ENCODE results near the gene OXSM.

The OXSM gene

DNA sequence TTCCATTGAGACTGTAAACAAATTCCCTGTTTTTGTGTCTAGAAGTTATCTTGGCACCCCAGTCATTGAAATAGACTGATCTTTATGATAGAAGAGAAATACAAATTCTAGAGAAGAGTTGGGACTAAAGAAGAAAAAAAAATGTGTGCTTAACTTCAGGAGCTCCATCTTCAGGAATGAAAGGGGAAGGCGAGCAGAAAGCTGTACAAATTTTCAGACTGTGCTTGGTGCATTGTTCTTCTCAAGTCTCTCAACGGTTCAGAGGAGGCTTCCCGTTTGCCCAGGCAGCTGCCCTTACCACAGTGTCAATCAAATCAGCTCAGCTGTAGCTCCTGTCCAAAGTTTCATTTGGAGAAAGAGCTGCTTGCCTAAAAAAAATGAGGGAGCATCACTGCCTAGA is 41.7 kb downstream of the OXSM start:
- no peak for FAIRE-seq
- no peak for DNase-seq (ENCODE audit: insufficient read length, low spot score)
- TF ChIP-seq, protein P1, sequence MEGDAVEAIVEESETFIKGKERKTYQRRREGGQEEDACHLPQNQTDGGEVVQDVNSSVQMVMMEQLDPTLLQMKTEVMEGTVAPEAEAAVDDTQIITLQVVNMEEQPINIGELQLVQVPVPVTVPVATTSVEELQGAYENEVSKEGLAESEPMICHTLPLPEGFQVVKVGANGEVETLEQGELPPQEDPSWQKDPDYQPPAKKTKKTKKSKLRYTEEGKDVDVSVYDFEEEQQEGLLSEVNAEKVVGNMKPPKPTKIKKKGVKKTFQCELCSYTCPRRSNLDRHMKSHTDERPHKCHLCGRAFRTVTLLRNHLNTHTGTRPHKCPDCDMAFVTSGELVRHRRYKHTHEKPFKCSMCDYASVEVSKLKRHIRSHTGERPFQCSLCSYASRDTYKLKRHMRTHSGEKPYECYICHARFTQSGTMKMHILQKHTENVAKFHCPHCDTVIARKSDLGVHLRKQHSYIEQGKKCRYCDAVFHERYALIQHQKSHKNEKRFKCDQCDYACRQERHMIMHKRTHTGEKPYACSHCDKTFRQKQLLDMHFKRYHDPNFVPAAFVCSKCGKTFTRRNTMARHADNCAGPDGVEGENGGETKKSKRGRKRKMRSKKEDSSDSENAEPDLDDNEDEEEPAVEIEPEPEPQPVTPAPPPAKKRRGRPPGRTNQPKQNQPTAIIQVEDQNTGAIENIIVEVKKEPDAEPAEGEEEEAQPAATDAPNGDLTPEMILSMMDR (IDR thresholded peaks at IDR 0.05; ENCODE audit: insufficient read depth, missing control alignments) = peak; percentile 33

DNA sequence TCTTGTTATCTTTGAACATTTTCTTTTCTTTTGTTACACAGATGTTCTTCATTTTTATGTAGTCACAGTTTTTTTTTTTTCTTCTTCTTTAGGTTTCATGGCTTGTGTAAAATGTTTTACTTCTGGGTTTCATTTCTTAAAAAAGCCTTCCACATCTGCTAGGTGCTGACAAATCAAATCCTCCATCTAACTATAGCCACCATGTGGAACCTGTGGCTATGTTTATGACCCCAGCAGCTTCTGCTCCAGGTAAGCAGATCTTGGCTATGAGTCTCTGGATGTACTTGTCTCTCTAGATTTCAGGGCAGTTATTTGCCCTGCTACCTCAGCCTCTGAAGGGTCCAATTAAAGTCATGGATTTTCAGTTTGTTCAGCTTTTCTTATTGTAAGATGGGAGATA is 44.5 kb downstream of the OXSM start:
- FAIRE-seq (no peak), DNase-seq (ENCODE audit: insufficient read length, low spot score) (no peak)
- TF ChIP-seq, protein P1 (IDR thresholded peaks at IDR 0.05; ENCODE audit: insufficient read depth, missing control alignments) = no peak

DNA sequence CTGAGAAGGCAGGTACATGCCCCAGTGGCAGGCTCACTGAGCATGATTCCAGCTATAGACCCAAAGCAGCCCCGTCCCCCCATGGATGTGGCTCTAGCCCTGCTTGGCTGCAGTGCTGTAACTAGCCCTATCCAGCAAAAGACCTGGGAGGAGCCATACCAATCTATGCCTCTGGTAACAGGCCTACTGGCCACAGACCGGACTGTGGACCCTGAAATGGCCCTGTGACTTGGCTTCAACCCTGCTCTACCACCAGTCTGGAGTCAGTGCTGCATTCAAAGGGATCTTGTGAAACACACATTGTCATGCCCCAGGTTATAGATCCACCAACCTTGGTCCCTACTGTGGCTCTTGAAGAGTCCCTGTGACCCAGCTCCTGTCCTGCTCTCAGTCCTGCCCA is 46.7 kb downstream of the OXSM start:
- TF ChIP-seq, protein P1 (IDR thresholded peaks at IDR 0.05; ENCODE audit: insufficient read depth, missing control alignments) = no peak
- no peak for DNase-seq (ENCODE audit: insufficient read length, low spot score)
- no peak for FAIRE-seq

DNA sequence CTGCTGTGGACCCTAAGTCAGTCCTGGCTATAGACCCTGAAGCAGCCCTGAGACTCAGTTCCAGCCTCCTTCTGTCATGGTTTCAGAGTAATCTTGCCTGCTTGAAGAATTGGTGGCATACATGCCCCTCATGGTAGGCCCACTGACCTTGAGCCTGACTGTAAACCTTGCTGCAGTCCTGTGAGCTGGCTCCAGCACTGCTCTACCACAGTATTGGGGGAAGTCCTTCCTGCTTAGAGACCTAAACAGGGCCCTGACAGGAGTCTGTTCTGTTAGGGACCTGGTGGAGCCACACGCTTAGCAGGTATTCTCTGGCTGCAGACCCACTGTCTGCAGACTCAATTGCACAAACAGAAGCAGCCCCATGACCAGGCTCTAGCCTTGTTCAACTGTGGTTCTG is 47.1 kb downstream of the OXSM start:
- FAIRE-seq (no peak), DNase-seq (ENCODE audit: insufficient read length, low spot score) (no peak)
- TF ChIP-seq, protein P1 (IDR thresholded peaks at IDR 0.05; ENCODE audit: insufficient read depth, missing control alignments) = no peak

DNA sequence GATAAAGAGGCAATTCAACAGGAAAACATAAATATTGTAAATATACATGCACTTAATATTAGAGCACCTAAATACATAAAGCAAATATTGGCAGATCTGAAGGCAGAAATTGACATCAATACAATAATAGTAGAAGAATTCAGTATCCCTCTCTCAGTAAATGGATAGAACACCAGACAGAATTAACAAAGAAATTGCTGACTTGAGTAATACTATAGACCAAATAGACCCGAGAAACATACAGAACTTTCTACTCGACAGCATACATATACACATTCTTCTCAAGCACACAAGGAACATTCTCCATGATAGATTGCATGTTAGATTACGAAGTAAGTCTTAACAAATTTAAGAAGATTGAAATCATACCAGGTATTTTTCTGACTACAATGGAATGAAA is 50.2 kb downstream of the OXSM start:
- DNase-seq (ENCODE audit: insufficient read length, low spot score) = no peak
- TF ChIP-seq, protein P1 (IDR thresholded peaks at IDR 0.05; ENCODE audit: insufficient read depth, missing control alignments) = no peak
- no peak for FAIRE-seq

DNA sequence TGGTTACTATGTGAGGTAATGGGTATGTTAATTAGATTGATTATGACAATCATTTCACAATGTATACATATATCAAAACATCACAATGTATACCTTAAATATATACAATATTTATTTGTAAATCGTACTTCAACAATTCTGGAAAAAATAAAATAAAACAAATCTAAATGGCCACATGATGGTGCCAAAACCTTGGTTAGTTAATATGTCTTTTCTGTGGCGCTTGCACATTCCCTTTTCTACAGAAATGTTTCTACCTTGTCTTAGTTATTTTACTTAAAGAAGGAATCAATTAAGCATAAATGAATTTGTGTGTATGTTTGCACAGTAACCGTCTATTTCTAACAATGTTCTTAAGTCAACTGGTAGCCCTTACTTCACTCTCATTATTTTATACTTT is 53.4 kb downstream of the OXSM start:
- no peak for FAIRE-seq
- no peak for DNase-seq (ENCODE audit: insufficient read length, low spot score)
- TF ChIP-seq, protein P1 (IDR thresholded peaks at IDR 0.05; ENCODE audit: insufficient read depth, missing control alignments) = peak; percentile 23
